Fibroblast of mammary gland (primary cell): ENCODE results near the gene CTPS1.

ENCODE experiments used
- DNase-seq: peaks from one replicate; pipeline ENCODE4 v3.0.0-alpha.2; 2010; ENCODE audit warnings: low read depth
- H3K4me3 ChIP-seq: 2 replicates; pipeline ENCODE4 v1.5.1; 2011; ENCODE audit warnings: low read depth, mild to moderate bottlenecking, low read length, moderate library complexity; ENCODE audit not compliant: control insufficient read depth
- CTCF ChIP-seq: conservative IDR thresholded peaks from 2 replicates; pipeline ENCODE4 v1.5.1; 2011; ENCODE audit warnings: low read depth, low read length, inconsistent platforms; ENCODE audit not compliant: control insufficient read depth, insufficient read depth

Gene CTPS1

GRCh38 chr1:40951943-40952743, 27.4 kb upstream of the CTPS1 start:
- H3K4me3 ChIP-seq: no peak overlapping the region
- peak; percentile 85 for TF ChIP-seq CTCF
- DNase-seq: peak; percentile 38

- TF ChIP-seq CTCF: no peak
- DNase-seq: no peak
- H3K4me3 ChIP-seq: no peak overlapping the region
Measured at GRCh38 chr1:40952744-40953315, 26.7 kb upstream of the CTPS1 start.

GRCh38 chr1:40954626-40955025, 24.9 kb upstream of the CTPS1 start:
- no peak for TF ChIP-seq CTCF
- no peak for DNase-seq
- no peak overlapping the region for H3K4me3 ChIP-seq

GRCh38 chr1:40955266-40955665, 24.2 kb upstream of the CTPS1 start:
- TF ChIP-seq CTCF: no peak
- no peak overlapping the region for H3K4me3 ChIP-seq
- DNase-seq: no peak

GRCh38 chr1:40956407-40956806, 23.1 kb upstream of the CTPS1 start:
- DNase-seq: no peak
- H3K4me3 ChIP-seq: no peak overlapping the region
- TF ChIP-seq CTCF: no peak

GRCh38 chr1:40958210-40958609, 21.3 kb upstream of the CTPS1 start:
- DNase-seq: no peak
- H3K4me3 ChIP-seq: no peak overlapping the region
- TF ChIP-seq CTCF: no peak
